AG04449 (cell line): ENCODE data around the gene CDSN.

Experiments
- CTCF ChIA-PET: fragments of 350-600 bp; formaldehyde crosslinking; extraction: SDS; loops from one replicate; lab custom pipeline; 2021; ENCODE audit warnings: antibody characterized with exemption; lab: Yijun Ruan, JAX
- POLR2A ChIA-PET: fragments of 400-600, 350-600 bp; formaldehyde crosslinking; extraction: SDS; loops from one replicate; lab custom pipeline; 2020; ENCODE audit warnings: antibody characterized with exemption, inconsistent platforms; lab: Yijun Ruan, JAX
- DNase-seq: peaks from one replicate; pipeline ENCODE4 v3.0.0-alpha.2; 2010; ENCODE audit warnings: low read depth, low spot score
- H3K4me3 ChIP-seq: 2 replicates; pipeline ENCODE4 v1.5.1; 2011; ENCODE audit warnings: low read depth, mild to moderate bottlenecking, control low read depth, low read length
- CTCF ChIP-seq: IDR thresholded peaks from one replicate; pipeline ENCODE4 v1.5.1; 2011; ENCODE audit warnings: mild to moderate bottlenecking, moderate library complexity, low read length, control low read depth, inconsistent platforms; ENCODE audit not compliant: insufficient read depth; ENCODE audit errors: missing control alignments

The CDSN gene

DNA sequence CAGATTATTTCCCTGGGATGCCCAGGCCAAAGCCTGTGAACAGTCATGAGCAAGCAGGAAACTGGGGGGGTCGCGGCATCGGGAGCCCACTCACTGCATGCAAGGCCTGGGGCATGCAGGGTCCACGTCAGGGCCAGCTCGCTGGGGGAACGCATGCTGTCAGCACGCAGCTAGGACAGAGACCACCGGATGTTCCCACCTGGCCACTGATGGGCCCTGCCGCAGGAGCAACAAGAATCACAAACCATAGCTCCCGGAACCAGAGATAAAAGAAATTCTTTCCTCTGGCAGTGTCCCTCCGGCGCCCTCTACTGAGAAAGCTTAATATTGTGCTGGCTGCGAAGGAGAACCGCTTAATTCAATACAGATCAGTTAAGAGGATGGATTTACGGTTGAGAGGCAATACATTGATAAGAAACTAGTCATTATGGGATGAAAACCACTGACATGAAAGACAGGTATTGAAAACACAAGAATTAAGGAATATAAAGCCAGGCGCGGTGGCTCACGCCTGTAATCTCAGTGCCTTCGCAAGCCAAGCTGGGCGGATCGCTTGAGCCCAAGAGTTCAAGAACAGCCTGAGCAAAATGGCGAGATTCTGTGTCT is 40.5 kb downstream of the CDSN start:
- H3K4me3 ChIP-seq, result peak overlapping the region; percentile 13; the same call in 1 of the 2 replicates
- CTCF ChIA-PET, result interaction anchor here (0.6 to 38.8 kb wide), 53 partner anchors 7 to 596 kb away, joined by 3 to 1346 read pairs (median 6); partner anchors contain the start of genes C6orf15, DDR1, GTF2H4 and MUC22
- TF ChIP-seq CTCF, result peak; percentile 68
- POLR2A ChIA-PET, result interaction anchor here (2.3 kb wide), 1 partner anchor 165 kb away, joined by 11 read pairs; the partner anchor contains the start of gene VARS2
- no peak for DNase-seq

DNA sequence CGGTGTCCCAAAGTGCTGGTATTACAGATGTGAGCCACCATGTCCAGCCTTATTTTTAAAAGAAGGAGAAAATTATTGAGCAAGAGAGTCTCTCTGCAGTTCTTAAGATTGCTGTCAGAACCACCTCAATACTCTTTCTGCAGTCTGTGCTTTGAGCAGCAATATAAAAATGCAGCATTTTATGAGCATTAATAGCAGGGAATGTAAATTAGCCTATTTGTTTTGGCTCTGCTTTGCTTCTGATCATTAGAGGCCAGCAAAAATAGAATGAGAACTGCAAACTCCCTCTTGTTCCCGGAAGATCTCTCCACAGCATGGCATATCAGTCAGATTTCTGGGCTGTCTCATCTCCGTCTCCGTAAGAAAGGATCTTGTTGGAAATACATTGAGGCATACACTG is 43.6 kb downstream of the CDSN start:
- ChIA-PET POLR2A (no interaction called here), CTCF (interaction anchor here (6.5 to 38.8 kb wide), 2 partner anchors 13 to 167 kb away, joined by 80 to 1346 read pairs; partner anchors contain the start of genes GTF2H4 and VARS2)
- H3K4me3 ChIP-seq, result no peak overlapping the region
- TF ChIP-seq CTCF, result no peak
- no peak for DNase-seq

DNA sequence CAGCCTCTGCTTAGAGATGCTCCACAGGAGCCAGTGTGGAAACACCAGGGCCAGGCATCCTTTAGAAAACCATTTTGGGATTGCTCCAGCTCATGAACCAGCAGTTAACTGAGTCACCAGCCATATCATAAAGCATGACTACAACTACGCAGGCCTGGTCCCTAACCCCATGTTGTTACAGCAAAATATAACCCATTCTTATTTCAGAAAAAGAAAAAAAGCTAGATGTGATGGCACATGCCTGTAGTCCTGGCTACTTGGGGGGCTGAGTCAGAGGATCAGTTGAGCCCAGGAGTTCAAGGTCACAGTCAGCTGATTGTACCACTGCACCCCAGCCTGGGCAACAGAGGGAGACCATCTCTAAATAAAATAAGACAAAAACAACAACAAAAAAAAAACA is 44.7 kb downstream of the CDSN start:
- POLR2A ChIA-PET, result no interaction called here
- TF ChIP-seq CTCF, result no peak
- DNase-seq, result no peak
- CTCF ChIA-PET, result interaction anchor here (0.9 to 38.8 kb wide), 10 partner anchors 9 to 254 kb away, joined by 3 to 1346 read pairs (median 4); partner anchors contain the start of genes GTF2H4 and VARS2
- H3K4me3 ChIP-seq, result no peak overlapping the region

DNA sequence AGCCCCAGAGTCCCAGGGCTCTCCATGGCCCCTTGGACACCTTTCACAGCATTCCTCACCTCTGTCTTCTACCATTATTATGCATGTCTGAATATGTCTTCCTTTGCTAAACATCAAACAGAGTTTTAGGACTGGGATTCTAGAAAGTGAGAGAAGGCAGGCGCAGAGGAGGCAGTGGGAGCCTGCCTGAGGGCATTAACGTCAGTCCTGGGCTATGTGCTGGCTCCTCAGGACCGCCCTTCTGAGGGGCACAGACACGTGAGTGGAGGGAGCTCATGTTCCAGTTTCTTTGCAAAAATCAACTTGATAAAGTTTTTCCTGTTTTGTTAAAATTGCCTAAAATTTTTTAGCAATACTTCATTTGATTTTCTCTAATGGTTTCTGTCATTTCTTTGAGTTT is 45.8 kb downstream of the CDSN start:
- no peak for DNase-seq
- no peak for TF ChIP-seq CTCF
- ChIA-PET CTCF (interaction anchor here (0.8 to 38.8 kb wide), 11 partner anchors 8 to 253 kb away, joined by 3 to 1346 read pairs (median 7); partner anchors contain the start of genes GTF2H4, MUCL3 and VARS2), POLR2A (interaction anchor here (0.8 kb wide), 1 partner anchor 161 kb away, joined by 3 read pairs; the partner anchor contains the start of gene VARS2)
- H3K4me3 ChIP-seq, result no peak overlapping the region

DNA sequence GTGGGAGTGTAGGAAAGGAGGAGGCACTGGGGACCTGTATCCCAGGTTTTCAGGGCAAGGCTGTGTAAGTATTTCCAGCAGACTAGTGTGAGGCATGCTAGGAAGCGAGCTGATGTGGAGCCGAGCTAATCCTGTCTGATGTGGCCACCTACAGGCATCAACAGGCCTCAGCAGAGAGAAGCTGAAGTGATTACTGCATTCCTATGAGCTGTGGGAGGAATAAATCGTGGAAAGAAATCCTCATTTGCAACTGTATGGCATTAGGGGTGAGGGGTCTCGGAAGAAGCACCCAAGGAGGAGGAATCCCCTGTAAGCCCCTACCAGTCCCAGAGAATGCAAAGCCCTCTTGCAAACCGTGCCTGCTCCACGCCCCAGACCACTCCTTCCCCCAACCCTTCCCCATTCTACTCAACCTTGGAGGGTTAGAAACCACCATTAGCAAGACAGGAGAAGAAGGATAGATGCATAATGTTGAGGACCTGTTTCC is 49.5 kb downstream of the CDSN start:
- DNase-seq, result no peak
- no peak overlapping the region for H3K4me3 ChIP-seq
- CTCF ChIA-PET, result interaction anchor here (0.7 to 38.8 kb wide), 42 partner anchors 9 to 529 kb away, joined by 3 to 1346 read pairs (median 8); partner anchors contain the start of genes DDR1, DHX16, GTF2H4 and MUC21
- POLR2A ChIA-PET, result interaction anchor here (0.6 kb wide), 1 partner anchor 157 kb away, joined by 4 read pairs; the partner anchor contains the start of gene VARS2
- TF ChIP-seq CTCF, result peak; percentile 86
